A549 (cell line): Measurements from ENCODE around the gene MOXD1. TPM values are rescaled to one million over a fixed set of nuclear protein-coding genes. Genes with fewer than 3 reads are reported as not detected.
A peak's percentile ranks its signal among the peaks of the same experiment; 100 is the strongest.

ENCODE experiments used
- ATAC-seq, 2 experiments: fragments of 200-7000 bp in 1 of 2; fragments of >200 bp in 1 of 2; cut with Nextera tagmentation in 1 of 2; cut with Tn5 transposase in 1 of 2; 3 replicates each; pipeline versions ENCODE4 v1.8.0 to v1.9.1; 2018 to 2020; ENCODE audit warnings: mild to moderate bottlenecking in 1 of 2, moderate library complexity in 1 of 2
- CTCF ChIA-PET: fragments of 300-600 bp; sonication (Branson Sonifier 250); formaldehyde crosslinking; extraction: SDS; loops from one replicate; lab custom pipeline; 2021; ENCODE audit warnings: antibody characterized with exemption, inconsistent platforms; lab: Yijun Ruan, JAX
- POLR2A ChIA-PET: fragments of 350-600 bp; formaldehyde crosslinking; extraction: SDS; loops from one replicate; lab custom pipeline; 2021; ENCODE audit warnings: antibody characterized with exemption, inconsistent platforms; lab: Yijun Ruan, JAX
- DNase-seq, 2 experiments: peaks; one replicate each; pipeline versions ENCODE4 v3.0.0 to v3.0.0-alpha.2; 2011 to 2016; ENCODE audit warnings: low read depth in 1 of 2, low spot score in 1 of 2
- FAIRE-seq: peaks from 2 replicates; lab custom pipeline; 2011; peaks lifted over from hg19 to GRCh38; lab: Jason Lieb, UNC
- H3K27ac ChIP-seq, 2 experiments: fragments of >200 bp; sonication (Bioruptor Twin); formaldehyde crosslinking; 3 replicates each; pipeline ENCODE4 v1.5.1; 2016 to 2017
- H3K4me1 ChIP-seq: fragments of >200 bp; sonication (Bioruptor Twin); formaldehyde crosslinking; 3 replicates; pipeline ENCODE4 v1.6.1; 2016
- H3K4me2 ChIP-seq: fragments of >200 bp; sonication (Bioruptor Twin); formaldehyde crosslinking; 3 replicates; pipeline ENCODE4 v1.6.1; 2016
- H3K4me3 ChIP-seq: fragments of >200 bp; sonication (Bioruptor Twin); formaldehyde crosslinking; 3 replicates; pipeline ENCODE4 v1.5.1; 2016
- H3K9me3 ChIP-seq: fragments of >200 bp; sonication (Bioruptor Twin); formaldehyde crosslinking; 3 replicates; pipeline ENCODE4 v1.6.1; 2016
- CBX2 ChIP-seq: fragments of 200-600 bp; sonication (generic); IDR thresholded peaks from 2 replicates; pipeline ENCODE4 v1.6.1; 2016; ENCODE audit warnings: low read depth, mild to moderate bottlenecking, borderline replicate concordance
- CEBPB ChIP-seq, 2 experiments: fragments of >200 bp in 1 of 2; sonication (Bioruptor Twin) in 1 of 2; formaldehyde crosslinking in 1 of 2; IDR thresholded peaks; 2 replicates each; pipeline ENCODE4 v1.6.1; 2012 to 2016
- FOSB ChIP-seq: fragments of 250-450 bp; sonication (Bioruptor Pico); IDR thresholded peaks from 2 replicates; pipeline ENCODE4 v1.5.0; 2020; ENCODE audit warnings: mild to moderate bottlenecking, moderate library complexity
- FOSL2 ChIP-seq, 2 experiments: fragments of 450-650 bp in 1 of 2; fragments of >200 bp in 1 of 2; sonication (Bioruptor Twin) in 1 of 2; formaldehyde crosslinking; IDR thresholded peaks; 2 replicates each; pipeline versions ENCODE4 v1.5.0 to v1.6.1; 2016 to 2020; ENCODE audit warnings: mild to moderate bottlenecking in 1 of 2, moderate library complexity in 1 of 2
- GATA3 ChIP-seq: IDR thresholded peaks from 2 replicates; pipeline ENCODE4 v1.6.1; 2012; ENCODE audit warnings: borderline replicate concordance
- HOXB5 ChIP-seq: fragments of 250-450 bp; sonication (Bioruptor Pico); IDR thresholded peaks from 2 replicates; pipeline ENCODE4 v1.5.0; 2020; ENCODE audit warnings: mild to moderate bottlenecking, moderate library complexity
- JUNB ChIP-seq: fragments of >200 bp; sonication (Bioruptor Twin); formaldehyde crosslinking; IDR thresholded peaks from 2 replicates; pipeline ENCODE4 v1.6.1; 2016
- MAFK ChIP-seq: fragments of 450-650 bp; IDR thresholded peaks from 2 replicates; pipeline ENCODE4 v1.6.1; 2014; ENCODE audit not compliant: partially characterized antibody
- NFE2L2 ChIP-seq: fragments of 150-350 bp; conservative IDR thresholded peaks from 2 replicates; pipeline ENCODE4 v1.6.1; 2014; ENCODE audit warnings: low read length
- NPAS2 ChIP-seq: fragments of 250-450 bp; sonication (Bioruptor Pico); IDR thresholded peaks from 2 replicates; pipeline ENCODE4 v1.8.0; 2022; ENCODE audit warnings: mild to moderate bottlenecking, moderate library complexity, borderline replicate concordance
- NR3C1 ChIP-seq: fragments of >200 bp; sonication (Bioruptor Twin); formaldehyde crosslinking; IDR thresholded peaks from 3 replicates; pipeline ENCODE4 v1.6.1; 2017
- RAD21 ChIP-seq, 2 experiments: fragments of >200 bp in 1 of 2; sonication (Bioruptor Twin) in 1 of 2; formaldehyde crosslinking in 1 of 2; IDR thresholded peaks in 1 of 2; conservative IDR thresholded peaks in 1 of 2; 2 replicates in 1 of 2; 3 replicates in 1 of 2; pipeline ENCODE4 v1.6.1; 2012 to 2018; ENCODE audit warnings: inconsistent platforms in 1 of 2
- RARB ChIP-seq: fragments of 250-450 bp; sonication (Bioruptor Pico); IDR thresholded peaks from 2 replicates; pipeline ENCODE4 v1.8.0; 2021; ENCODE audit warnings: mild to moderate bottlenecking, moderate library complexity
- SREBF2 ChIP-seq: fragments of 450-650 bp; IDR thresholded peaks from 2 replicates; pipeline ENCODE4 v1.6.1; 2014; ENCODE audit warnings: mild to moderate bottlenecking, moderate library complexity
- ZSCAN20 ChIP-seq: fragments of 250-450 bp; sonication (Bioruptor Pico); IDR thresholded peaks from 2 replicates; pipeline ENCODE4 v1.8.0; 2022; ENCODE audit warnings: mild to moderate bottlenecking, moderate library complexity
- WGBS: methylation state at CpG from one replicate; pipeline ENCODE4 v1.1.6; 2017; ENCODE audit errors: missing lambda C conversion rate; 5-methylcytosine and 5-hydroxymethylcytosine counted together
- polyA plus RNA-seq, 4 experiments: library from polyadenylated mRNA; depleted of rRNA in 3 of 4; stranded (reverse); fragments of >200 nt; fragmentation: RNase III in 1 of 4; extraction: RNeasy Plus Mini Kit Qiagen cat#74134 plus additional on column Dnase treatment in 1 of 4; gene quantifications; 2 replicates in 3 of 4; 3 replicates in 1 of 4; pipeline ENCODE4 v1.2.3, GENCODE V29; 2011 to 2017
- TF ChIP-seq, protein P1 (sequence below): fragments of 250-450 bp; sonication (Bioruptor Pico); IDR thresholded peaks from 2 replicates; pipeline ENCODE4 v1.5.0; 2021; ENCODE audit warnings: mild to moderate bottlenecking, moderate library complexity, borderline replicate concordance
- TF ChIP-seq, protein P2 (sequence below): IDR thresholded peaks from 2 replicates; pipeline ENCODE4 v1.6.1; 2012
- TF ChIP-seq, protein P3 (sequence below): fragments of >200 bp; sonication (Bioruptor Twin); formaldehyde crosslinking; IDR thresholded peaks from 2 replicates; pipeline ENCODE4 v1.6.1; 2016

Gene MOXD1
- polyA plus RNA-seq, 2 of the 4 experiments (the other 2 are of a cell fraction), result 1.4 to 2.4 TPM

DNA sequence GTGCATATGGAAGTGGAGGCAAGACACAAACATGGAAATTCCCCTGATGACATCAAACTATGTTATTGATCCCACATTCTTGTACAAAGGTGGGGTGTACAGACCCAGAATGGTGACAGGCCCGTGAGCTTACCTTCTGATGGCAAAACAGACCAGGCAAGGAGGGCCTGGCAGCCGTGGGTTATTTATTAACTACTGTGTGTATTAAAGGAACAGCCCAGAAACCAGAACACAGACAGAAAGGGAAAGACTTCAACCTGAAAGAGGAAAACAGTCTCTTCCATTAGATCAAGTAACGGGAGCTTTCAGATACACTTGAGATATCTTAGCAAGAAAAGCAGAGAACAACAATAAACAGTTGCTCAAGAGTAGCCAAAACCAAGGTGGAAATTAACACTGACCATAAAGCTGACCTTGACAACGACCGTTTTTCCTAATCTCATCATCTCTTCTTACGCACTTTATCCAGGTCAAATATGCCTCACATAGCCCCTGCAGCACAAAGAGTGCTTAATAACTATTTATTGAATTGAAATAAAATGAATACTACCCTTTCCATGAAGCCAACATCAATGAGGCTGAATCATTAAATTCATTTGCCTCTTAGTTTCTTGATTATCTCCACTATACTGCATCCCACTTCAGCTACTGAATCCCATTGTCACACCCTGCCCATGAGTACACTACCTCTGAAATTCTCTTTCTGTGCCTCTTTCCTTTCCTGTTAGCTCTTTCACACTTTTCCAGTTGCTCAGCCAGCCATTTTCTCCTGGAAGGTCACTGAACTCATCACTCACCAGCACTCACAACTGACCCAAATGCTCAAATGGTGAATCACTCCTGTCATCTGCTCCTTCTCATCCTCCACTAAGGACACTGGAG is 67.4 kb downstream of the MOXD1 start:
- POLR2A ChIA-PET, result interaction anchor here (1.0 kb wide), 1 partner anchor 179 kb away, joined by 4 read pairs; the partner anchor contains the start of gene STX7

DNA sequence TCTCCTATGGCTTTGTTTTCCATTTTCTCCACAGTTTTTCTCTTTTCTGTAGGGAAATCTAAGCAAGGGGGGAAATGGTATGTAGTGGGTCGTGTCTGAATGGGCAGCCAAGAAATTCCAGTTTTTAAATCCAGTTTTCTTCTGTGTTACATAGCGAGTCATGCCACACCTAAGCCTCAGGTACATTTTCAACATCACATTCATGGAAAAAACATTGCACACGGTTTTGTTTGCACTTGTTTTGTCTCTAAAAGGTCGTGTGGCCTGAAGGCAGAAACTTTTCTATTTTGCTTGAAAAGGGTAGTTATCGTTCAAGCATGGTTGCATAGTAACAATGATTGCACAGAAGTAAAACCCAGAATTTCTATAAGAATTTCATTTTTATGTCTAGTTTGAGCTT is 70.5 kb downstream of the MOXD1 start:
- Histone ChIP-seq H3K4me1 (peaks cover 32% of the 10 kb centered on the region), H3K9me3 (no peaks in the 10 kb centered on the region), H3K4me2 (no peak overlapping the region), H3K4me3 (no peak overlapping the region), H3K27ac (no peak overlapping the region)
- FAIRE-seq, result no peak
- CTCF ChIA-PET, result interaction anchor here (1.3 kb wide), 1 partner anchor 32 kb away, joined by 3 read pairs; no protein-coding TSS in a partner anchor
- ATAC-seq, result no peak
- POLR2A ChIA-PET, result no interaction called here
- WGBS, result 43% methylated on average over 5 of the region's 5 CpGs
- TF ChIP-seq MAFK, result no peak
- no peak for TF ChIP-seq CEBPB (IDR thresholded peaks at IDR 0.05)
- no peak for TF ChIP-seq HOXB5
- TF ChIP-seq, protein P1, sequence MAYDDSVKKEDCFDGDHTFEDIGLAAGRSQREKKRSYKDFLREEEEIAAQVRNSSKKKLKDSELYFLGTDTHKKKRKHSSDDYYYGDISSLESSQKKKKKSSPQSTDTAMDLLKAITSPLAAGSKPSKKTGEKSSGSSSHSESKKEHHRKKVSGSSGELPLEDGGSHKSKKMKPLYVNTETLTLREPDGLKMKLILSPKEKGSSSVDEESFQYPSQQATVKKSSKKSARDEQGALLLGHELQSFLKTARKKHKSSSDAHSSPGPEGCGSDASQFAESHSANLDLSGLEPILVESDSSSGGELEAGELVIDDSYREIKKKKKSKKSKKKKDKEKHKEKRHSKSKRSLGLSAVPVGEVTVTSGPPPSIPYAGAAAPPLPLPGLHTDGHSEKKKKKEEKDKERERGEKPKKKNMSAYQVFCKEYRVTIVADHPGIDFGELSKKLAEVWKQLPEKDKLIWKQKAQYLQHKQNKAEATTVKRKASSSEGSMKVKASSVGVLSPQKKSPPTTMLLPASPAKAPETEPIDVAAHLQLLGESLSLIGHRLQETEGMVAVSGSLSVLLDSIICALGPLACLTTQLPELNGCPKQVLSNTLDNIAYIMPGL (CRISPR knock-in tag), result no peak
- no peak for TF ChIP-seq RARB (CRISPR knock-in tag)
- TF ChIP-seq NR3C1, result no peak
- no peak for TF ChIP-seq JUNB
- TF ChIP-seq SREBF2, result no peak
- no peak for TF ChIP-seq RAD21 (conservative IDR thresholded peaks at IDR 0.05 in 1 of 2, IDR thresholded peaks at IDR 0.05 in 1 of 2)
- no peak for TF ChIP-seq FOSL2 (IDR thresholded peaks at IDR 0.05)
- TF ChIP-seq FOSL2 (CRISPR knock-in tag; IDR thresholded peaks at IDR 0.05), result no peak
- no peak for TF ChIP-seq FOSB (CRISPR knock-in tag)
- no peak for DNase-seq

More for the DNA sequence above, 67.4 kb downstream of the MOXD1 start:
- peak overlapping the region; percentile 27; the same call in 1 of the 3 replicates for H3K4me3 ChIP-seq
- FAIRE-seq (peak; percentile 70), DNase-seq (peak; percentile 49 to 78), ATAC-seq (peak; percentile 96 to 99)
- peak overlapping the region; percentile 64 to 81 for H3K27ac ChIP-seq
- 4% methylated on average over 6 of the region's 6 CpGs for WGBS
- H3K4me1 ChIP-seq, result peaks cover 32% of the 10 kb centered on the region
- no peaks in the 10 kb centered on the region for H3K9me3 ChIP-seq
- peak overlapping the region; percentile 88 for H3K4me2 ChIP-seq
- TF ChIP-seq FOSL2 (IDR thresholded peaks at IDR 0.05), result peak; percentile 73
- peak; percentile 86 for TF ChIP-seq FOSL2 (CRISPR knock-in tag; IDR thresholded peaks at IDR 0.05)
- 0 out of 2 replicates have a peak, but pooled peaks have one; percentile 36 for TF ChIP-seq GATA3
- TF ChIP-seq, protein P2, sequence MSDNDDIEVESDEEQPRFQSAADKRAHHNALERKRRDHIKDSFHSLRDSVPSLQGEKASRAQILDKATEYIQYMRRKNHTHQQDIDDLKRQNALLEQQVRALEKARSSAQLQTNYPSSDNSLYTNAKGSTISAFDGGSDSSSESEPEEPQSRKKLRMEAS, result peak; percentile 57; the same call in 1 of the 2 replicates
- no peak for TF ChIP-seq CBX2
- peak; percentile 69 for TF ChIP-seq JUNB
- CTCF ChIA-PET, result interaction anchor here (1.1 to 1.6 kb wide), 3 partner anchors 33 to 150 kb away, joined by 4 read pairs; no protein-coding TSS in a partner anchor

DNA sequence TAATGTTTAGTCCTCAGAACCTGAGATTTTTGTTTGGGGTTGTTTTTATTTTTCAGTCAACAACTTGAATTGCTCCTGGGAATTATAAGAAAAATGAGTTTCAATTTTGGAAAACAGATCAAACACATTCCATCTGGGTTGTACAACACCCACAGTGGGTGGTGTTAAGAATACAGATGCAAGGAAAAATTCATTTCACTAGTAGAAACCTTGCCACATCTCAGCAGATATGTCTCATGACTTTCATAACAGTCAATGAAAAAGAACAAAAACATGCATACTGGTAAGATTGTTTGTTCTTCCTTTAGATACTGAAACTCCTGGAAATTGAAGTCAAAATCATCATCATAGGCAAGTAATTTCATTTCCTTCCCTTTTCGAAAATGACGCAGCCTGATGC is 78.9 kb downstream of the MOXD1 start:
- ChIA-PET CTCF (interaction anchor here (1.1 kb wide), 1 partner anchor 22 kb away, joined by 3 read pairs; no protein-coding TSS in a partner anchor), POLR2A (no interaction called here)
- Histone ChIP-seq H3K4me2 (no peak overlapping the region), H3K4me3 (no peak overlapping the region), H3K9me3 (no peaks in the 10 kb centered on the region), H3K27ac (no peak overlapping the region), H3K4me1 (no peaks in the 10 kb centered on the region)
- WGBS, result 97% methylated on average over 2 of the region's 2 CpGs
- DNase-seq, result no peak
- TF ChIP-seq NPAS2 (no peak), NFE2L2 (no peak), ZSCAN20 (CRISPR knock-in tag) (no peak)
- TF ChIP-seq, protein P3, sequence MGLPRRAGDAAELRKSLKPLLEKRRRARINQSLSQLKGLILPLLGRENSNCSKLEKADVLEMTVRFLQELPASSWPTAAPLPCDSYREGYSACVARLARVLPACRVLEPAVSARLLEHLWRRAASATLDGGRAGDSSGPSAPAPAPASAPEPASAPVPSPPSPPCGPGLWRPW, result no peak
- TF ChIP-seq, all 56 proteins: peak for 0
- peak; percentile 36 for FAIRE-seq
- ATAC-seq, result no peak
